HG03575 (cell line): ENCODE measurements around the gene CDK14.
A peak's percentile ranks its signal among the peaks of the same experiment; 100 is the strongest.

Experiments
- ATAC-seq: cut with Tn5 transposase; IDR thresholded peaks from one replicate; pipeline ENCODE4 v1.9.1; 2021; ENCODE audit not compliant: unreplicated experiment, insufficient number of reproducible peaks, low FRiP score; ENCODE audit errors: extremely low read depth

CDK14 gene

GRCh38 chr7:90671571-90671970 lies 75.5 kb downstream of the CDK14 start:
- no peak for ATAC-seq

DNA sequence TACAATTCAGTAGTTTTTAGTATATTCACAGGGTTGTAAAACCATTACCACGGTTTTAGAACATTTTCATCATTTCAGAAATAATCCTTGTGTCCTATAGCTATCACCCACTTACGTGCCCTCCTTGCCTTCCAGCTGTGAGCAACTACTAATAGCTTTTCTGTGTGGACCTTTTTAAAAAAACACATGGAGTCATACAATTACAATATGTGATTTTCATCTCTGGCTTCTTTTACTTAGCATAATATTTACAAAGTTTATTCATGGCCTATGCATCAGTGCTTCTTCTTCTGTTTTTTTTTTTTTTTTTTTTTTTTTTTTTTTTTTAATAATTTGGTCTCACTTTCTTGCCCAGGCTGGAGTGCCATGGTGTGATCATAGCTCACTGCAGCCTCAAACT lies 76.1 kb downstream of the CDK14 start:
- ATAC-seq = no peak

DNA sequence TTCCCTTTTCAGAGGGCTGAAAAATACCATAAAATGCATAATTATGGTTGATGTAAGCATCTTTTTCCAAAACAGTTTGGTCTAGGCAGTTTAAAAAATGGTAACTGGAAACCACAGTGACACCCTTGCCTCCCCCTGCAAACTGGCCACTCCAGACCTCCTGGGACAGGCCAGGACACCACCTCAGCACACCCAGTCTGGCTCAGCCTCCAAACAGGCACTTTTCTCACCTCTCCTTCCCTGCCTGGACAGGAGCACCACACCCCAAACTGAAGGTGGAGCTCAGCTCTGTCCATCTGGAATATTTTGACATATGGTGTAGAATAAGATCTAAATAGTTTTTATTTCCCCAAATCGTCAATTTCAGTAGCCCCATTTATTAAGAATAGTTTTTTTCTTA lies 78.5 kb downstream of the CDK14 start:
- no peak for ATAC-seq

DNA sequence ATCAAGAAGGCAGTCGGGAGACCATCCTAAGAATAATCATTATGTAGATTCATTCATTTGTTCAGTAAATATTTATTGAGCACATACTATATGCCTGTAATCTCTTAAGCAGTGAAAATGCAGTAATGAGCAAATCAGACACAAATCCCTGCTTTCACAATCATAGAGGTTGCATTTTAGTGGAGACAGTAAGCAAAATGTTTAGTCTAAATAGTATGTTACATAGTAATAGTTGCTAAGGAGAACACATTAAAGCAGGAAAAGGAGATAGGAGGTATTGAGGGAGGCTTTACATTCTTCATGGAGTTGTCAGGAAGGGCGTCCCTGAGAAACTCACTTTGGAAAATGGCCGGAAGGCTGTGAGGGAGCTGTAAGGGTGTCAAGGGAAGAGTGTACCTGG lies 79.9 kb downstream of the CDK14 start:
- ATAC-seq = no peak

- ATAC-seq = no peak
Measured at GRCh38 chr7:90677486-90678404, 81.6 kb downstream of the CDK14 start.

DNA sequence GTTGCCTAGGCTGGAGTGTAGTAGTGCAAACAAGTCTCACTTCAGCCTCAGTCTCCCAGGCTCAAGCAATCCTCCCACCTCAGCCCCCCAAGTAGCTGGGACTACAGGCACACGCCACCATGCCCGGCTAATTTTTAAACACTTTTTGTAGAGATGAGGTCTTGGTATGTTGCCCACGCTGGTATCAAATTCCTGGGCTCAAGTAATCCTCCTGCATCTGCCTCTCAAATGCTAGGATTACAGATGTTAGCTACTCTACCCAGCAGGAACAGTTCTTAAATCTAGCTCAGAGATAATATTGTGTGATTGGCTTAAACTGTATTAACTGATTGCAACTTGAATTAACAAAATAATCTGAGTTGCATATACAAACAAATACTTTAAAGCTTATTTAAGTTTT lies 82.9 kb downstream of the CDK14 start:
- no peak for ATAC-seq

GRCh38 chr7:90680484-90680883 lies 84.4 kb downstream of the CDK14 start:
- no peak for ATAC-seq

DNA sequence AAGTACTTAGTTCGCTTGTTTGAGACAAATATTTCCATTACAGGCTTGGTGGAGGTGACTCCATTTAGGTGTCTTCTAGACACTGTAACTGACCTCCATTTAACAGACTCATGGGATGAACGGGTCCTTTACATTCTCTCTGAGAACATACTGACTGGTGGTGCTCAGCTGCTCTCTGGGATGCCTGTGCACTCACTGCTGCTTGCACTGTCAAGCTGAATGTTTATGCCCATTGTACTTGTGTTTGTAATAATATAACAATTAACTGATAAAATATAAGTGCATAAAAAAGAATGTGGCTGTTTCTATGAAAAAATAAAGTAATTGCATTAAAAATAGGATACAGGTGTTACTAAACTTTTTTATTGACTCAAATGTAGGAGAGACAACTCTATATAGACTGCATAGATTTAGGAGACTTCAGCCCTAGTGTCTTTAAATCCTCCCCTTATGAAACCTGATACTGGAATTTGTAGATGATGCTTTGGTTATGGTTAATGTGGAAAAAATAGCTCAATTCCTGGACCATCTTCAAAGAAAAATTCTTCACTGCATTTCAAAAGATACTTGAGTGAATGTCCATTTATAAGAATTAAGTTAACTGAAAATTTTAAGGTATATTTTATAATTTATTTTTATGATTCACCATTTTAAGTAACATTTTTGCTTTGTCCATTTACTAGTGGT lies 85.4 kb downstream of the CDK14 start:
- ATAC-seq = no peak

- no peak for ATAC-seq
Measured at GRCh38 chr7:90686146-90686545, 90.0 kb downstream of the CDK14 start.

- ATAC-seq = no peak
Measured at GRCh38 chr7:90688810-90689209, 92.7 kb downstream of the CDK14 start.

DNA sequence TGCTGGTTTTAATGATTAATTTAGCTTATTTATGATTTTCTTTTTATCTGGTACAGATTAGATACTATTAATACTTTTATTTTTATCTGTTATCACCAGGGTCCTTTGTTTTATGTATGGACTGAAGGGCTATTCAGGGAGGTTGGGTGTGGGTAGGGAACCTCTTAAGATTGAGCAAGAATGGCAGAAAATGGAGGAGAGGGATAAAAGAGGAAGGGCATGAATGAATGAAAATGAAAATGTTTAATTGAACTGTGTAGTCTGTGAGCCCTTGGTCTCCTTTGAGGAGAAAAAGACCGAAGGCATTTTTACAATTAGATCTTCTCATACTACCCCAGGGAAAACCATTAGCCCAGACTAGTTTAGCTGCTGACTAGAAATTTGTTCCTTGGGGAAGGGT lies 93.1 kb downstream of the CDK14 start:
- no peak for ATAC-seq

DNA sequence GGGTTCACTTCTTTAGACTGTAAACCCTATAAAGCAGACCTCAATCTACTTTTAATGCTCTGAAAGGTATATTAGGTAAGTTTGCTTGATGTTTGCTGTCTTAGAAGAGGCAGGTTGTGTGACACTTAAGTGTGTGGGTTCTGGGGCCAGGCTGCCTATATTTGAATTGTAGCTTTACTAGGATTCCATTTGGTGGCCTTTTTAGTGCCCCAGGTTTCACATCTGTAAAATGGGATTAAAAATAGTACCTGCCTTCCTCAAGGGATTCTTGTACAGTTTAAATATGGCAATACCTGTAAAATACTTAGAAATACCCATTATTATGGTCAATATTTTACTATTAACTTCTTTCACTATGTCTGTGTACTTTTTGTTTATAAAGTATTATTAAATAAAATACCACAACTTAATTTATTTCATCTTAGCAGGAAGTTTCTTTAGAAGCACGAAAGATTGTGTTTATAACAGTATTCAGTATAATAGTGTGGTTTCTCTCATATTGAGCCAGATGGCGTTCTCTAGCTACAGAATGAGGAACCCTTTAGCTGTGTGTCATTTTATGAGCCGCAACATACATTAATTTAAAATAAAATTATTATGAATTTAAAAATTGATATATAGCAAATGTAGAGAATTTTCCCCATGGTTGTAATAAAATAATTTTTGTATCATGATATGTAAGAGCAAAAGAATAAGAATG lies 94.2 kb downstream of the CDK14 start:
- ATAC-seq = peak; percentile 40

DNA sequence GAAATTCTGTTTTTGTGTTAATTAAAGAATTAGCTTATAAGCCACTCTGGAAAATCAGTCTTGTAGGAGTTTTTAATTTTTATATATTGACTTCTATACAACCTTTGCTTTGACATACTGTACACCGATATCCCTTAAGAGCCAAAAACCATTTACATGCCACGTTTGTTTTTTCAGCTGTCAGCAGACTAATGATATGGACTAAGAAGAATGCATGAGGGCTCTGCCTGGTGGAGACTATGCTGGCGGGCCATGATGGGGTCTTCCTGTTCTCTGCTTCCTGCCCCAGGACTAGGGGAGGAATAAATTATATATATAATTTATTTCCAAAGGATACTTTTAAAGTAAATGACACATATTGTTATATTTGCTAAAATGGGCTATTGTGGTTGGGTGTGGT lies 96.3 kb downstream of the CDK14 start:
- ATAC-seq = no peak

DNA sequence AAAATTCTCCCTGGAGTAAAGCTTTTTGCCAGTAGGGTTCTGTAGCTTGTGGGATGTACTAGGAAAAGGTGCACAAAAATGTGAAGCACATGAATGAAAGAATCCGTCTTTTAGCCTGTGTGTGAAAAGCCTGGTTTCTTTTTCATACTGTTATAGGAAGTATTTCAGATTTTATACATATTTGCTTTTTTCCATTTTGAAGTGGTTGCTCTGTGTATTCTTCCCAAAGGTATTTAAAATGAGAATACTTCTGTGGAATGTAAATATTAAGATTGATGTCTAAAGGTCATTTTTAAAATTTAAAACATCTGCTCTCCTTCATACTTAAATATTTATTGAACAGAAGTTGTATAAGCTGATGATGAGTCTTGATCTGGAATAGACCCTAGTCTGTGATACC lies 96.8 kb downstream of the CDK14 start:
- ATAC-seq = no peak

DNA sequence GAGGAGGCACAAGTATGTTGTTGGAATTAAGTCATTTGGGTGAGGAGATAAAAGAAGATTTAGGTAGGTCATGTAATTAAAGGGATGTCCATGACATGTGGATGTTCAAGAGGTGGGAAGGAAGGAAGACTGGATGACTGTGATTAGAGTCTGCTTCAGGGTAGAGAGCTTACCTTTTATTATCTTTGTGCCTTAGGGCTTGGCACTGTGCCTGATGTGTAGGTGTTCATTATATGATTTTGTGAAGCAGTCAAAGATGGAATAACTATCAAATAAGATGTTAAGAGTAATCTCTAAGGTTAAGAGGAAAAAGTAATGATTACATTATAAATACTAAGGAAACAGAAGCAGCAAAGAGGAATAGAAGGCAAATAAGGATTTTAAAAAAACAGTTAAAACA lies 97.8 kb downstream of the CDK14 start:
- ATAC-seq = no peak

GRCh38 chr7:90698616-90699015 lies 102.5 kb downstream of the CDK14 start:
- ATAC-seq = no peak

DNA sequence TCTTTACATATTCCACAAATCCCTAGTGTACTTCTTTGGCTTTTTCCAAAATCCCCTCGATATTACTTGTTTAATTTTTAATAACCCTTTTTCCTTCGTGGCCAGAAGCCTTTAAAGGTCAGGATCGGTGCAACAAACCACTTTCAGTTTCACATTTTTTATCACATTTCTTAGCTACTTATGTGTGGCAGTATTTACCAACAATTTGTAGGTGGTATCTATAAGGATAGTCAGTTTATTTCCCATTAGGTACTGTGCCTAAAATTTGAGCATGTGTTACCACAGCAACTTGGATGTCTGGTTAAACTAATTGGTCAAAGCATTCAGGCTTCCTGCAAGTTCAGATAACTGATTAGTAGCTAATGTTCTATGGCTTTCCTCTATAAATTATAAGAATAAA lies 104.9 kb downstream of the CDK14 start:
- no peak for ATAC-seq

- no peak for ATAC-seq
Measured at GRCh38 chr7:90701771-90702170, 105.7 kb downstream of the CDK14 start.

- no peak for ATAC-seq
Measured at GRCh38 chr7:90705391-90706071, 109.4 kb downstream of the CDK14 start.
